ENCODE data around the gene AMN1. TPM values are rescaled to one million over a fixed set of nuclear protein-coding genes. Genes with fewer than 3 reads are reported as not detected.

The AMN1 gene
- polyA plus RNA-seq, 1 donor (not counting 4 experiments of a cell fraction or from before 2014, with no cell fraction given), result 11.3 TPM

DNA sequence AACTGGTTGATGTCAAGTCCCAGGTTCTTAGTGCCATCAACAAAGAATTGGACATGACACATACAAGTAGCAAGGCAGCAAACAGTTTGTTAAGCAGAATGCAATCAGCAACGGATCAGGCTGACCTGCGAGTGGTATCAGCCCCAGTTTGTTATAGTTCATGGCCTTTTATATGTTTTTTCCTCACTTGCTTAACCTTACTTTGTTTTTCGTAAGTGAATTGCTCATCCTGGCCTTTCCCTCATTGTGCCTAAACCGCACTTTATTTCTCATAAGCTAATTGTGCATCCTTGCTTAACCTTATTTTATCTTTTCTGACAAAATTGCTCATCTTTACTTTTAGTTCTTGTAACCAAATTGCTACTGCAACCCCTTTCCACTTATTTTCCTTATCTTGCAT is 65.2 kb downstream of the AMN1 start:
- no peak overlapping the region for H3K9ac ChIP-seq (ENCODE audit: control insufficient read depth, extremely low read depth, insufficient read depth, low read length)
- FAIRE-seq (no peak), DNase-seq (ENCODE audit: low read depth, low spot score) (no peak)
- TF ChIP-seq EZH2 (IDR thresholded peaks at IDR 0.05; ENCODE audit: low read length) (no peak), CTCF (optimal IDR thresholded peaks at IDR 0.05 in 1 of 3, IDR thresholded peaks at IDR 0.05 in 1 of 3, conservative IDR thresholded peaks at IDR 0.05 in 1 of 3; ENCODE audit: extremely low read depth in 1 of 3, insufficient read depth in 2 of 3, low read length in 3 of 3) (no peak)
- no peak overlapping the region for H3K4me3 ChIP-seq (ENCODE audit: control insufficient read depth in 2 of 3, extremely low read depth in 1 of 3, insufficient read depth in 2 of 3, low read depth in 1 of 3, low read length in 3 of 3)
- H3K9me1 ChIP-seq (ENCODE audit: control insufficient read depth, extremely low read depth, insufficient read depth, low read length), result no peaks in the 10 kb centered on the region
- H3K27me3 ChIP-seq (ENCODE audit: control insufficient read depth, extremely low read depth, insufficient read depth, low read length), result no peaks in the 10 kb centered on the region
- no peak overlapping the region for H2AFZ ChIP-seq (ENCODE audit: control insufficient read depth, low read length)
- H3K9me3 ChIP-seq (ENCODE audit: control insufficient read depth, low read depth, low read length), result no peaks in the 10 kb centered on the region
- no peaks in the 10 kb centered on the region for H3K79me2 ChIP-seq (ENCODE audit: control insufficient read depth, insufficient read depth, low read length)
- H3K27ac ChIP-seq (ENCODE audit: control insufficient read depth, insufficient read depth, low read length), result no peak overlapping the region
- peaks cover 6% of the 10 kb centered on the region for H3K4me1 ChIP-seq (ENCODE audit: control insufficient read depth, extremely low read depth, insufficient read depth, low read length)
- dilution Hi-C loops (cut with MboI; ENCODE audit: extremely low pct_ligation_motif_present, low sequenced_read_pairs), result no loop called here
- H4K20me1 ChIP-seq (ENCODE audit: control insufficient read depth, extremely low read depth, insufficient read depth, low read length), result no peaks in the 10 kb centered on the region
- H3K36me3 ChIP-seq (ENCODE audit: control insufficient read depth in 2 of 2, extremely low read depth in 1 of 2, insufficient read depth in 2 of 2, low read length in 2 of 2), result no peaks in the 10 kb centered on the region
- H3K4me2 ChIP-seq (ENCODE audit: control insufficient read depth, extremely low read depth, insufficient read depth, low read depth, low read length), result no peak overlapping the region

DNA sequence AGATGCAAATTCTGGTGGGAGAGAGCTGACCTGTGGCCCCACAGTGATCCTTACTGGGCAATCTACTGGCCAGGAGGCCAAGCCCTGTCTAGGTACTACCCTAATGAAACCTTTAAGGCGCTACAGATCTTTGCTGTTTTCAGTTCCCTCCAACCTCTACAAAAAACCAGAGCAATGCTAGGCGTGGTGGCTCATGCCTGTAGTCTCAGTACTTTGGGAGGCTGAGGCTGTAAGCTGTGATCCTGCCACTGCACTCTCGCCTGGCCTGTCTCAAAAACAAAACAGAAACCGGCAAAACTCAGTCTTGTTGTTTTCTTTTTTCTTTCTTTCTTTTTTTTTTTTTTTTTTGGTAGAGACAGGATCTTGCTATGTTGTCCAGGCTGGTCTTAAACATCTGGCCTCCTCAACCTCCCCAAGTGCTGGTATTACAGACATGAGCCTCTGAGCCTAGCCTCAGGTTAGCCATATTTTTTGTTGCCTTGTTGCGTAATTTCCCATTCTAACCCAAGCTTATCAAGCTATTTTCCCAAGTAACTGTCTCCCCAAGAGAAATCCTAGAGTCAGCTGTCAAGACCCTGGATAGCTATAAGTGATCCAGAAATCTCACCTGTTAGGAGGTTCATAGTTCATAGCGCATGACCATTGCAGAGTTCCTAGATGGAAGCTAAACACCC is 66.5 kb downstream of the AMN1 start:
- no peak overlapping the region for H3K4me3 ChIP-seq (ENCODE audit: control insufficient read depth in 2 of 3, extremely low read depth in 1 of 3, insufficient read depth in 2 of 3, low read depth in 1 of 3, low read length in 3 of 3)
- dilution Hi-C loops (cut with MboI; ENCODE audit: extremely low pct_ligation_motif_present, low sequenced_read_pairs), result no loop called here
- no peaks in the 10 kb centered on the region for H3K9me3 ChIP-seq (ENCODE audit: control insufficient read depth, low read depth, low read length)
- TF ChIP-seq CTCF (optimal IDR thresholded peaks at IDR 0.05 in 1 of 3, IDR thresholded peaks at IDR 0.05 in 1 of 3, conservative IDR thresholded peaks at IDR 0.05 in 1 of 3; ENCODE audit: extremely low read depth in 1 of 3, insufficient read depth in 2 of 3, low read length in 3 of 3) (no peak), EZH2 (IDR thresholded peaks at IDR 0.05; ENCODE audit: low read length) (no peak)
- FAIRE-seq, result no peak
- H2AFZ ChIP-seq (ENCODE audit: control insufficient read depth, low read length), result no peak overlapping the region
- no peaks in the 10 kb centered on the region for H4K20me1 ChIP-seq (ENCODE audit: control insufficient read depth, extremely low read depth, insufficient read depth, low read length)
- peaks cover 11% of the 10 kb centered on the region for H3K4me1 ChIP-seq (ENCODE audit: control insufficient read depth, extremely low read depth, insufficient read depth, low read length)
- H3K4me2 ChIP-seq (ENCODE audit: control insufficient read depth, extremely low read depth, insufficient read depth, low read depth, low read length), result no peak overlapping the region
- no peaks in the 10 kb centered on the region for H3K36me3 ChIP-seq (ENCODE audit: control insufficient read depth in 2 of 2, extremely low read depth in 1 of 2, insufficient read depth in 2 of 2, low read length in 2 of 2)
- H3K27me3 ChIP-seq (ENCODE audit: control insufficient read depth, extremely low read depth, insufficient read depth, low read length), result no peaks in the 10 kb centered on the region
- H3K9ac ChIP-seq (ENCODE audit: control insufficient read depth, extremely low read depth, insufficient read depth, low read length), result no peak overlapping the region
- no peaks in the 10 kb centered on the region for H3K79me2 ChIP-seq (ENCODE audit: control insufficient read depth, insufficient read depth, low read length)
- H3K9me1 ChIP-seq (ENCODE audit: control insufficient read depth, extremely low read depth, insufficient read depth, low read length), result no peaks in the 10 kb centered on the region
- no peak overlapping the region for H3K27ac ChIP-seq (ENCODE audit: control insufficient read depth, insufficient read depth, low read length)
- DNase-seq (ENCODE audit: low read depth, low spot score), result no peak

Data from keratinocyte (primary cell).